C4-2B (cell line): Measurements from ENCODE around the gene RASGRF2.

ENCODE experiments used
- H3K27ac ChIP-seq: fragments of 450-650 bp; 2 replicates; pipeline ENCODE4 v1.5.1; 2017
- ZFX ChIP-seq: fragments of 450-650 bp; IDR thresholded peaks from 2 replicates; pipeline ENCODE4 v1.6.1; 2017
- TF ChIP-seq, protein P1 (sequence below): fragments of 450-650 bp; conservative IDR thresholded peaks from 2 replicates; pipeline ENCODE4 v1.5.1; 2017; ENCODE audit warnings: mild to moderate bottlenecking

The RASGRF2 gene

DNA sequence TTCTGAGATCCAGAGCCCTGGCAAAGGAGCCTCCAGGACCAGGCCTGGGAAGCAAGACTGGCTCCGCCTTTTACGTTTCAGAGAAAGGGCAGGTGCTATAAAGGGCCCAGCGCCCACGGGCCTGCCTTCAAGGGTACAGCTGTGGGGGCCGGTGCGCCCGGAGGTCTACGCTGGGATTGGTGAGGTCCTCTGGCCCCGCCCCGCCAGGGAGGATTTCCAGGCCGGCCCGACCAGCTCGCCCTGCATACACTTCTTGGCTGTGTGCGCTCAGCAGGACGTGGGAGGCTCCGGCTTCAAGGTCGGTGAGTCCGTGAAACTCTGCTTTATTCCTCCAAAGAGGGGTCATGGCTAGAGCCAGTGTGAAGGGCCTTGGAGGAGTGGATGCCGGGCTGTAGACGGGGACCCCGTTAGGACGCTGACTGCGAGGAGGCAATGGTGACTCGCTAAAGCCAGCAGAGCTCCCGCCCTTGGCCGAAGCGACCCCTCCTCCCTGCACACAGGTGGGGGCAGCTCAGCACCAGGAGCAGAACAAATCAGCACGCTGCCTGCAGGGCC is 273.0 kb downstream of the RASGRF2 start, which contains the start of gene CKMT2:
Gene CKMT2 (plus strand): TSS at position 243 of the 555 bp plus-strand sequence. CDS start 17,811 bp downstream, outside the sequence.
- TF ChIP-seq, protein P1, sequence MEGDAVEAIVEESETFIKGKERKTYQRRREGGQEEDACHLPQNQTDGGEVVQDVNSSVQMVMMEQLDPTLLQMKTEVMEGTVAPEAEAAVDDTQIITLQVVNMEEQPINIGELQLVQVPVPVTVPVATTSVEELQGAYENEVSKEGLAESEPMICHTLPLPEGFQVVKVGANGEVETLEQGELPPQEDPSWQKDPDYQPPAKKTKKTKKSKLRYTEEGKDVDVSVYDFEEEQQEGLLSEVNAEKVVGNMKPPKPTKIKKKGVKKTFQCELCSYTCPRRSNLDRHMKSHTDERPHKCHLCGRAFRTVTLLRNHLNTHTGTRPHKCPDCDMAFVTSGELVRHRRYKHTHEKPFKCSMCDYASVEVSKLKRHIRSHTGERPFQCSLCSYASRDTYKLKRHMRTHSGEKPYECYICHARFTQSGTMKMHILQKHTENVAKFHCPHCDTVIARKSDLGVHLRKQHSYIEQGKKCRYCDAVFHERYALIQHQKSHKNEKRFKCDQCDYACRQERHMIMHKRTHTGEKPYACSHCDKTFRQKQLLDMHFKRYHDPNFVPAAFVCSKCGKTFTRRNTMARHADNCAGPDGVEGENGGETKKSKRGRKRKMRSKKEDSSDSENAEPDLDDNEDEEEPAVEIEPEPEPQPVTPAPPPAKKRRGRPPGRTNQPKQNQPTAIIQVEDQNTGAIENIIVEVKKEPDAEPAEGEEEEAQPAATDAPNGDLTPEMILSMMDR = no peak
- TF ChIP-seq ZFX = no peak
- H3K27ac ChIP-seq = no peak within 1 kb of the TSS

DNA sequence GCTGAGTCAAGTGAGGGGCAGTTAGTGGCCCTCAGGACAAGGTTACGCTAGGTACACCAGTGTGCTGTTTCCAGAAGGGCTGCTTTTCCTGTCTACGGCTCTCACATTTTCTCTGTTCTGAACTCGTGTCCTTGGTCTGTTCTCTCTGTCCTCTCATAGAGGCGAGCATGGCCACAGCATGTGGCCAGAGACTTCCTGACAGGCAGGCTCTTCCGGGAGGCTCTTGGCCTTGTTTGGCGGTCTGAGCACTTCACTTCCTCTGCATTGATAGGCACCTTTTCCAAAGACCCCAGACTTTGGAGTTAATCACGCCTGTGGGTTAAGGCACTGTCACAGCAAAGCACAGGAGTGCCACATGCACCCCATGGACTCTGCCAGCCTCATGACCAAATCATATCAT is 274.1 kb downstream of the RASGRF2 start:
- no peak for TF ChIP-seq ZFX
- TF ChIP-seq, protein P1 = no peak

DNA sequence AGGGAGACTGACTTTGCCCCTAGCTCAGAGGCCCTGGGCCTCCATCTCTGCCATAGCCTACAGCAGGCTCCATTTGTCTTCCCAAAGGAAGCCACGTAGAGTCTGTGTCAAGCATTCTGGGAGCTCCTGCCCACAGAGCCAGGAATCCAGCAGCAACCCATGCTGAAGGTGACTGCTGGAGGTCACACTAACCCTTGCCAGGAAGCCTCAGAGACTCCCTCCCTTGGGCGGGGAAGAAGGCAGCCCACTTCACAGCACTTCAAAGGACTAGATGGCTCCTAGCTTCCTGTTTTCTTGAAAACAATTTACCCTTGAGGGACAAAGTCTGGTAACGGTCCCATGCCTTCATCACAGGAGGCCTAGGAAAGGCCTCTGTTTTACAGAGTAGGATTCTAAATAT is 274.6 kb downstream of the RASGRF2 start:
- TF ChIP-seq ZFX = no peak
- TF ChIP-seq, protein P1 = no peak
- H3K27ac ChIP-seq = no peak overlapping the region

More for the DNA sequence above, 274.1 kb downstream of the RASGRF2 start:
- no peak overlapping the region for H3K27ac ChIP-seq

DNA sequence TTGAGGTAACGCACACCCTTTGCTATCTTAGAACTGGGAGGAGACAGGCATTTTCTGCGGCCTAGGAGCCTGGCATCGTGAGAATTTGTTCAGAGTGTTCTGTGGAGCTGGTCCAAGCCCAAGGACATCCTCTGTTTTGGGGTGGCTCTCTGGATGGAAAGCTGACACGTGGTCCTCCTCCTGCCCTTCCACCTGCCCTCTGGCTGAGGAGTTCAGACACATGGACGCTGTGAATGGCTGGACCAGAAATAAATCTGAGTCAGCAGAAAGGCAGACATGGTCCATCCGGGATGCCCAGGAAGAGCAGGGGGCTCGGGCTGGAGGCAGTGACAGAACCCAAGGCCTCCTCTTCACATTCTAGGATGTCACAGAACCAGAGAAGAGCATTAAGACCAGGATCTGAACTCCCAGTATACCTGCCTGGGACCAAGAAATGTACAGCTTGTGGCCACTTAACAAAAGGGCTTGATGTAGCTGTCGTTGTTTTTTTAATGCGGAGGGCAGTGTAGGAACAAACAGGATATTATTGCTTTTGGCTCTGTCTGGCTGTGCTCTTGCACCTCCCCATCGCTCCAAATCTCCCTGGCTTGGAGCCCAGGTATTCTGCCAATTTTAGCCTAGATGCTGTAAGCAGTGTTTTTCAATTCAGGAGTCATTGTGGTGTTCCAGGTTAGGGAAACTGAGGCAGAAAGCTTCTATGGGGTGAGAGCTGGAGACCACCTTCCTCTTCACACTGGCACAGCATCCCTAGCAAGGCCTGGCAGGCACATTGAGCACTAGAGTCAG is 275.3 kb downstream of the RASGRF2 start:
- no peak overlapping the region for H3K27ac ChIP-seq
- TF ChIP-seq, protein P1 = no peak
- no peak for TF ChIP-seq ZFX

DNA sequence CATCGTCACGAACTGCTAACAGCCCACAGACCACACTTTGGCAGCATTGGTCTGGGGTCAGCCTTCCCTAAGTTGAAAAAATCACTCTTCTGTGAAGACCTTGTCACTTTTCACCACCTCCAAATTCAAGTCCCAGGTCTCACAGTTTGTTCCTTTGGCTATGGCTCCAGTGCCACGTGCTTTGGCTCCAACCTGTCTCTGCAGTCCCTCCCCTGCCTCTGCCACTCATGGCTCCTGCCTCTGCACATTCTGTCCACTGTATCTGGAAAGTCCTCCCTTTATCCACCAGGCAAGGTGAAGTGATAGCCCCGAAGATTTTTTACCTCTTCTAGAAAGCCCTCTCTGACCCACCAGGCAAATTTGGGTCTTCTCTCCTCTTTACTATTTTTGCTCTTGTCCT is 278.3 kb downstream of the RASGRF2 start:
- TF ChIP-seq, protein P1 = no peak
- TF ChIP-seq ZFX = no peak
- no peak overlapping the region for H3K27ac ChIP-seq

DNA sequence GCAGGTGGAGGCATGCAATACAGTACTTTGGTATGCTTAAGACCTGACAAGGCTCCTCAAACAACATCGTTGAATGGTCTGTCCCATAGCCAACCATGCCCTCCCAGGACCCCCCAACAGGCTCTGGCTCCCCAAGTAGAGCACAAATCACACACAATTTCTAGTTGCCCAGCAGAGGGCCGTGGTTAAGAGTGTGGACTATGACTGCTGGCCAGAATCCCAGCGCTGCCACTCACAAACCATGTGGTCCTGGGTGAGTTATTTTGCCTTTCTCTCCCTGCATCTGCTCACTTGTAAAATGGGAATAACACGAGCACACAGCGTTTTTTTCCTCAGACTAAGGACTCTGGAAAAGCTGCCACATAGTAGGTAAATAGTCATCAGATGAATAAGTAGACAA is 279.4 kb downstream of the RASGRF2 start:
- H3K27ac ChIP-seq = no peak overlapping the region
- no peak for TF ChIP-seq ZFX
- TF ChIP-seq, protein P1 = no peak

DNA sequence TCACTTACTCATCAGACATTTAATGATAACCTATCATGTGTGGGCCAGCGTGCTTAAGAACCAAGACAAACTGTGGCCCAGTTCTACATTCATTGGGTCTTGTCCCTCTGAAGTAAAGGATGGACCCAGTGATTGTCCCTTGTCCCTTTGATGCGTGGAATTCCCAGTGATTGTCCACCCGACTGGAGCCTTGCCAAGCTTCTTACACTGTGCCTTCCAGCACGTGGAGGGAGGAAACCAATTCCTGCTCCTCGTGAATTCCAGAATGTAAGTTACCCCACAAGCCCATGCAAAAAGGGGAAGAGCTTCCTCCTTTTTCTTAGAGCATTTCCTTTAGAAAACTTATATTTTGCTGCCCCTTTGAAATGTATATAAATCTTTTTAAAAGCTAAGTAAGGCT is 280.8 kb downstream of the RASGRF2 start:
- TF ChIP-seq ZFX = no peak
- TF ChIP-seq, protein P1 = no peak
- H3K27ac ChIP-seq = no peak overlapping the region
